Astrocyte of the spinal cord (primary cell): Measurements from ENCODE around the gene LIMS2.

ENCODE experiments used
- DNase-seq: peaks from one replicate; pipeline ENCODE4 v3.0.0; 2011; ENCODE audit warnings: low read depth, low spot score
- H3K4me3 ChIP-seq: 2 replicates; pipeline ENCODE4 v1.5.1; 2011; ENCODE audit warnings: low read depth, mild to moderate bottlenecking, low read length, moderate library complexity
- CTCF ChIP-seq: IDR thresholded peaks from 2 replicates; pipeline ENCODE4 v1.5.1; 2012; ENCODE audit warnings: low read depth, mild to moderate bottlenecking, low read length, inconsistent platforms
- in situ Hi-C: cut with HindIII; loops from 2 replicates; pipeline ENCODE4 v1.10.0; 2017; ENCODE audit warnings: low sequenced_read_pairs

The LIMS2 gene

GRCh38 chr2:127661949-127662510 lies 13.3 kb downstream of the LIMS2 start:
- no peak for DNase-seq
- no peak overlapping the region for H3K4me3 ChIP-seq
- in situ Hi-C loops = no loop called here
- TF ChIP-seq CTCF = no peak

- no peak for TF ChIP-seq CTCF
- in situ Hi-C loops = no loop called here
Measured at GRCh38 chr2:127661072-127661649, 14.2 kb downstream of the LIMS2 start.

GRCh38 chr2:127660291-127660578 lies 15.1 kb downstream of the LIMS2 start:
- in situ Hi-C loops = no loop called here
- TF ChIP-seq CTCF = no peak
- H3K4me3 ChIP-seq = no peak overlapping the region
- DNase-seq = no peak

More at GRCh38 chr2:127661072-127661649, 14.2 kb downstream of the LIMS2 start:
- no peak overlapping the region for H3K4me3 ChIP-seq
- no peak for DNase-seq

- in situ Hi-C loops = no loop called here
- no peak for TF ChIP-seq CTCF
- no peak for DNase-seq
- H3K4me3 ChIP-seq = no peak overlapping the region
Measured at GRCh38 chr2:127659408-127660290, 15.7 kb downstream of the LIMS2 start.

GRCh38 chr2:127658641-127659407 lies 16.5 kb downstream of the LIMS2 start:
- no peak overlapping the region for H3K4me3 ChIP-seq
- DNase-seq = no peak
- no peak for TF ChIP-seq CTCF
- in situ Hi-C loops = no loop called here

GRCh38 chr2:127658146-127658545 lies 17.2 kb downstream of the LIMS2 start:
- H3K4me3 ChIP-seq = no peak overlapping the region
- DNase-seq = no peak
- TF ChIP-seq CTCF = no peak
- in situ Hi-C loops = no loop called here
